Measurements from ENCODE around the gene WDFY4.

The WDFY4 gene

DNA sequence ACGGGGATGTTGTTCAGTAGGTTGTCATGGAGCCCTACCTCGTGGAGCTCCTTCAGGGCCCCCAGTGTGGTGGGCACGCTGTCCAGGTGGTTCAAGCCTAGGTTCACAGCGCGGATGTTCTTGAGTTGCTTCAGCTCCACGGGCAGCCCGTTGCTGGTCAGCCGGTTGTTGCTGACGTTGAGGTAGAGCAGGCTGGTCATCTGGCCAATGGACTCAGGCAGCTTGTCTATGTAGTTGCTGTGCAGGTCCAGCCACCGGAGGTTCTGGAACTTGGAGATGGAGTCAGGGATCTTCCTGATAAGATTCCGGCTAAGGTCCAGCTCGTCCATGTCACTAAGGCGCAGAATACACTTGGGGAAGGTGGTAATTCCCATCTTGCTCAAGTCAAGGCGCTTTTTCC, 229.0 kb downstream of the WDFY4 start:
- ATAC-seq, result no peak
- TF ChIP-seq CREB5 (CRISPR knock-in tag; IDR thresholded peaks at IDR 0.05; ENCODE audit: low read depth) (no peak), RARB (CRISPR knock-in tag; IDR thresholded peaks at IDR 0.05) (no peak), ISL1 (CRISPR knock-in tag; IDR thresholded peaks at IDR 0.05) (no peak), OSR1 (CRISPR knock-in tag; IDR thresholded peaks at IDR 0.05) (no peak), BACH2 (CRISPR knock-in tag; IDR thresholded peaks at IDR 0.05; ENCODE audit: borderline replicate concordance) (no peak), ARNTL (CRISPR knock-in tag; IDR thresholded peaks at IDR 0.05; ENCODE audit: borderline replicate concordance, low read depth) (no peak), ZFP30 (CRISPR knock-in tag; IDR thresholded peaks at IDR 0.05) (no peak), ZC3H10 (CRISPR knock-in tag; IDR thresholded peaks at IDR 0.05) (no peak), GLIS3 (CRISPR knock-in tag; IDR thresholded peaks at IDR 0.05) (no peak), PPARA (CRISPR knock-in tag; IDR thresholded peaks at IDR 0.05; ENCODE audit: borderline replicate concordance) (no peak), ESRRG (CRISPR knock-in tag; IDR thresholded peaks at IDR 0.05) (no peak), TOX (CRISPR knock-in tag; IDR thresholded peaks at IDR 0.05; ENCODE audit: borderline replicate concordance) (no peak), PATZ1 (CRISPR knock-in tag; IDR thresholded peaks at IDR 0.05; ENCODE audit: borderline replicate concordance) (no peak), TCF4 (CRISPR knock-in tag; IDR thresholded peaks at IDR 0.05; ENCODE audit: borderline replicate concordance) (no peak), ZNF565 (CRISPR knock-in tag; conservative IDR thresholded peaks at IDR 0.05; ENCODE audit: low read depth) (no peak), CSRNP3 (CRISPR knock-in tag; IDR thresholded peaks at IDR 0.05) (no peak), SNAI2 (CRISPR knock-in tag; IDR thresholded peaks at IDR 0.05) (no peak)
- TF ChIP-seq, protein P1, sequence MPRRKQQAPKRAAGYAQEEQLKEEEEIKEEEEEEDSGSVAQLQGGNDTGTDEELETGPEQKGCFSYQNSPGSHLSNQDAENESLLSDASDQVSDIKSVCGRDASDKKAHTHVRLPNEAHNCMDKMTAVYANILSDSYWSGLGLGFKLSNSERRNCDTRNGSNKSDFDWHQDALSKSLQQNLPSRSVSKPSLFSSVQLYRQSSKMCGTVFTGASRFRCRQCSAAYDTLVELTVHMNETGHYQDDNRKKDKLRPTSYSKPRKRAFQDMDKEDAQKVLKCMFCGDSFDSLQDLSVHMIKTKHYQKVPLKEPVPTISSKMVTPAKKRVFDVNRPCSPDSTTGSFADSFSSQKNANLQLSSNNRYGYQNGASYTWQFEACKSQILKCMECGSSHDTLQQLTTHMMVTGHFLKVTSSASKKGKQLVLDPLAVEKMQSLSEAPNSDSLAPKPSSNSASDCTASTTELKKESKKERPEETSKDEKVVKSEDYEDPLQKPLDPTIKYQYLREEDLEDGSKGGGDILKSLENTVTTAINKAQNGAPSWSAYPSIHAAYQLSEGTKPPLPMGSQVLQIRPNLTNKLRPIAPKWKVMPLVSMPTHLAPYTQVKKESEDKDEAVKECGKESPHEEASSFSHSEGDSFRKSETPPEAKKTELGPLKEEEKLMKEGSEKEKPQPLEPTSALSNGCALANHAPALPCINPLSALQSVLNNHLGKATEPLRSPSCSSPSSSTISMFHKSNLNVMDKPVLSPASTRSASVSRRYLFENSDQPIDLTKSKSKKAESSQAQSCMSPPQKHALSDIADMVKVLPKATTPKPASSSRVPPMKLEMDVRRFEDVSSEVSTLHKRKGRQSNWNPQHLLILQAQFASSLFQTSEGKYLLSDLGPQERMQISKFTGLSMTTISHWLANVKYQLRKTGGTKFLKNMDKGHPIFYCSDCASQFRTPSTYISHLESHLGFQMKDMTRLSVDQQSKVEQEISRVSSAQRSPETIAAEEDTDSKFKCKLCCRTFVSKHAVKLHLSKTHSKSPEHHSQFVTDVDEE (CRISPR knock-in tag; IDR thresholded peaks at IDR 0.05), result no peak

- no peak for TF ChIP-seq PATZ1 (CRISPR knock-in tag; IDR thresholded peaks at IDR 0.05; ENCODE audit: borderline replicate concordance)
- TF ChIP-seq OSR1 (CRISPR knock-in tag; IDR thresholded peaks at IDR 0.05), result no peak
- no peak for TF ChIP-seq ZNF8 (CRISPR knock-in tag; IDR thresholded peaks at IDR 0.05)
- no peak for TF ChIP-seq CSDC2 (CRISPR knock-in tag; IDR thresholded peaks at IDR 0.05)
- no peak for TF ChIP-seq CSRNP3 (CRISPR knock-in tag; IDR thresholded peaks at IDR 0.05)
- TF ChIP-seq ZNF565 (CRISPR knock-in tag; conservative IDR thresholded peaks at IDR 0.05; ENCODE audit: low read depth), result no peak
- no peak for TF ChIP-seq ZNF70 (CRISPR knock-in tag; IDR thresholded peaks at IDR 0.05)
- no peak for TF ChIP-seq BACH2 (CRISPR knock-in tag; IDR thresholded peaks at IDR 0.05; ENCODE audit: borderline replicate concordance)
- TF ChIP-seq CREB5 (CRISPR knock-in tag; IDR thresholded peaks at IDR 0.05; ENCODE audit: low read depth), result no peak
- no peak for TF ChIP-seq ESRRG (CRISPR knock-in tag; IDR thresholded peaks at IDR 0.05)
- TF ChIP-seq, protein P1 (CRISPR knock-in tag; IDR thresholded peaks at IDR 0.05), result no peak
- ATAC-seq, result no peak
Measured at GRCh38 chr10:48923748-48924147, 239.1 kb downstream of the WDFY4 start.
